GM21367 (cell line): ENCODE results near the gene TCF7L2.

Experiments used
- ATAC-seq: cut with Tn5 transposase; IDR thresholded peaks from one replicate; pipeline ENCODE4 v1.9.1; 2021; ENCODE audit not compliant: unreplicated experiment

The TCF7L2 gene

DNA sequence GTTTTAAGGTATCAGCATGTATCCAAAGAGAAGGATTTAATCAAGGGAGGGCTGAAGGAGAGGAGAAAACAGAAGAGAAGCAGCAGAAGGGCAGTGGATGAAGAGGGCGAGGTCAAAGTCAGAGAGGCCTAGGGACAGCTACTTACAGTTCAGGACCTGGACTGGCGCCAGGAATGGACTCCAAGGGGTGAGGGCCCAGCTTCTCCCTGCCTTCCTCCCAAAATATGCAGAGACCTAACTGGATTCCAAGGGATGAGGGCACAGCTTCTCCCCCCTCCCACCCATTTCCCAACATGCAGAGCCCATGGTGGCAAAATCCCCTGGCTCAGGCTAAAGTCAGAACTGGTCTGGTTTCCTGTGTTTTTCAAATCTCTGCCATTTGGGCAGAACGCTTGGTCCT is 3.4 kb upstream of the TCF7L2 start:
- ATAC-seq, result no peak

DNA sequence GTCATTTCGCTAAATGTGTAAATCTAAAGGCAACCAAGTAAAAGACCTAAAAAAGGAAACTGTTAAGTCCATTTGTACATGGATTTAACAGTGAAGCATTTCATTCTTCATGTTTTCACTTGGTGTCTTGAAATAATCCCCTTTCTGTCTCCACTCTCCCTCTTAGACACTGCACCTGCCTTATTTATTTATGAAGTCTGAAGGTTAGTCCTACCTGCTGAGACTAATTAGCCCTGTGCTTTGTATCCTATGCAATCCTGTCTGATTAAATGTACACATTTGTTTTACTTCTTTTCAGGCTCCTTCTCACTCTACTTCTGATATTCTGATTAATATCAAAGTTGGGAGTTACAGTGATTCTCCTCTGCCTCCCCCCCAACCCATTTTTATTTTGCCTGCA is 1.9 kb upstream of the TCF7L2 start:
- ATAC-seq, result no peak

DNA sequence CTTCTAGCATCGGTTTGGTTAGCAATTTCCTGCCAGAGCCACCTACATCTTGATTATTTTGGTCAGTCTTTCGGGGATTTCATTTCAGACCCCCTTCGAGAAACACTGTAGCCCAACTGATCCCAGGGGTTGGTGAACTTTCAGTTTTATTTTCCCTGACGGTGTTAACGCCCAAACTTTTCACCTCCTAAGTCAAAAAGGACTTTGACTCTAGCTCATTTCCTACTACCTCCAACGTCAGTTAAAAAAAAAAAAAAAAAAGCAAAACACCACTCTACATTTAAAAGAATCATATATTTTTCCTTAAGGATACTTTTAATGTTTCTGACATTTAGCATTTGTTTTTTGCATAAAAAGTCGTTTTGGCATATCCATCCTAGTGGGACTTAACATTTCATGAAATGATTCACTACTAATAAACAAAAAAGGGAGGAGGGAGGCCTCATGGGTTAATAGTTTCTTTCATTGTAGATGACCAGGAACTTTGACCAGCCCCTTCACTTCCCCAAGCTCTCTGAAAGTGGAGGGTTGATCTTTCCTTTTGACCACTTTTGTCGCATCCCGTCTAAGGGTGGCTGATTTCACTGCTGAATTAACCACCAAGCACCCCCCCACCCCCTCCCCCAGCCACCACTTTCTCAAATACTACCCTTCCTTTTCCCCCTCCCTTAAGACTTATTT is 764 bp upstream of the TCF7L2 start:
- ATAC-seq, result no peak

DNA sequence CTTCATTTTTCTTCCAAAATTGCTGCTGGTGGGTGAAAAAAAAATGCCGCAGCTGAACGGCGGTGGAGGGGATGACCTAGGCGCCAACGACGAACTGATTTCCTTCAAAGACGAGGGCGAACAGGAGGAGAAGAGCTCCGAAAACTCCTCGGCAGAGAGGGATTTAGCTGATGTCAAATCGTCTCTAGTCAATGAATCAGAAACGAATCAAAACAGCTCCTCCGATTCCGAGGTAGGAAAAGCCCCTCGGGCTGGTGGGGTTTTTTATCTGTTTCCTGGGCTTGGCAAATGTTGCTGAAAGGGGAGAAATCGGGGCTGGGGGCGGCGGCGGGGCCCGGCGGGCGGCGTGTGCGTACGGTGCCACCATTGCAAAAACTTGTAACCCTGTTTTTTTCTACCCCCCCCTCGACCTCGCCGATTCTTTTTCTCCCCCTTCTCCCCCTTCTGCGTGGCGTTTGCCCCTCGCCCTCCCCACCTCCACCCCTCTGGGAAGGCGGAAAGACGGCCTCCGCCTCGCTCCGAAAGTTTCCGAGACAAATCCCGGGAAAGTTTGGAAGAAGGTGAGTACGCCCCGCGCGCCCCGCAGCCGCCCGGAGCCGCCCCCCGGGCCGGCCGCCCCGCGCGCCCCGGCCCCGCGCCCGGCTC is 789 bp downstream of the TCF7L2 start:
- no peak for ATAC-seq

DNA sequence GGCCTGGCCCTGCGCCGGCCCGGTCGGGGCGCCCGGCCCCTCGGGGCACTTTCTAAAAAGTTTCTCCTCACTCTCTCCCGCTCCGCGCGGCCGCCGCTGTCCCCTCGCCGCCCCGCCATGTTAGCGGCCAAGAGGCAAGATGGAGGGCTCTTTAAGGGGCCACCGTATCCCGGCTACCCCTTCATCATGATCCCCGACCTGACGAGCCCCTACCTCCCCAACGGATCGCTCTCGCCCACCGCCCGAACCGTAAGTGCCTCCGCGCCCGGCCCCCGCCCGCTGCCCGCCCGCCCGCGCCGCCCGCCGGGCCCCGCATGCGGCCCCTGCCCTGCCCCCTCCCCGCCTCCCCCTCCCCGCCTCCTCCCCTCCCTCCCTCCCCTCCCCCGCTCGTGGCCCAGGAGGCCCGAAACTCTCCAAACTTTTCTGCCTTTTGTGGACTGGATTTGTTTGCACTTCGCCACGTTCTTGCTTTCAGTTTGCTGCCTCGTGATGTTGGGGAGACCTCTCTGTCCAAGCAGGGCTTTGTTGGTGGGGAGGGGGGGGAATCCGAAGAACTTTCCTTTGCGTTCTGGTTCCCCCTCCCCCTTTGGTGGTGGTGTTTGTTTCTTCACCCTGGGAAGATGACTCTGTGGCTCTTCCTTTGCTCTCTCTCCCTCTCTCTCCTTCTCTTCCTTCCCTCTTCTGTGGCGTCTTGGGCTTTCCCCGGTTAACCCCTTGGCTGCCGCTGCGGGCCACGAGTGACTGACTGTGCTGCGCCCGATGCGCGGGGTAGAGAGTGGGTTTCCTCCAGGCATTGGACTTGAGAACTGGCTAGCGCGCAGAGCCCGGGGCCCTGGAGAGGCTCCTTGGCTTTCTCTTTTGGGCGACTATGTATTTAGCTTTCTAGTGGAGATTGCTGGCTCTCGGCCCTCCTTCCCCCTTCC is 1.6 kb downstream of the TCF7L2 start:
- ATAC-seq, result no peak

DNA sequence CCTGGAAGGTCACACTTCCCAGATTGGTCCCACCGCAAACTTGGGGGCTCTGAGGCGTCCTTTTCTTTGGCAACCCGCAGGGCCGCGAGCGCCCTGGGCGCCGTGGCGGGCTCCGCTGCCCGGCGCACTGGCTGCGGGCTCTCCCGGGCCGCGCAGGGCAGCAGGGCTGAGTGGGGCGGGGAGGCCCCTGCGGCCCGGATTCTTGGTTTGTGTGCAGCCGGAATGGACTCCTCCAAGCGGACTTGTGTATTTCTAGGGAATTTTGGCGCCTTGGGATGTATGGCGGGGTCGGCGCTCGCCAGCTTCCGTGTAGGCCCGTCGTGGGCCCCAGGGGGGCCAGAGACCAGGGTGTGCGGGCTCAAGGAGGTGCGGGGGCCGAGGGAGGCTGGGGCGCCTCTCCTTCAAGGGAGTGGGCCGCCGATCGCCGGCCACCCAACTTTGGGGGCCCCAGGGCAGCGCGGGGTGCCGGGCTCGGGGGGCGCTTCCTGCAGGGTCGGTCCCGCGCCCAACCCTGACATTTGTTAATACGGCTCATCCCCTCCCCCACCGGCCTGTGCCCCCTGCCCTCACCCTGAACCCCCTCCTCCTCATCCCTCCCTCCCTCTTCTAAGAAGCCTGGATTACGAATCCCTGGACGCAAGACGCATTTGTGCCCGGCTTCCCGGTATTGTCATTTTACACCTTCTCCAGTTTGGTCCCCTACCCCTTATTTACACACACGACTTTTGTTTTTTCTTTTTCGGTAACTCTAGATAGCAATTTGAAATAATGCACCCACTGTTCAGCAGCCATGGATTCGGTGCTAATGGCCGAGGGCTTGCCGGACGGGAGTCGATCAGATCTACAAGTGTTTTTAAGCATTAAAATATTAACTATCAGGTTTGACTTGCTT is 2.5 kb downstream of the TCF7L2 start:
- no peak for ATAC-seq

DNA sequence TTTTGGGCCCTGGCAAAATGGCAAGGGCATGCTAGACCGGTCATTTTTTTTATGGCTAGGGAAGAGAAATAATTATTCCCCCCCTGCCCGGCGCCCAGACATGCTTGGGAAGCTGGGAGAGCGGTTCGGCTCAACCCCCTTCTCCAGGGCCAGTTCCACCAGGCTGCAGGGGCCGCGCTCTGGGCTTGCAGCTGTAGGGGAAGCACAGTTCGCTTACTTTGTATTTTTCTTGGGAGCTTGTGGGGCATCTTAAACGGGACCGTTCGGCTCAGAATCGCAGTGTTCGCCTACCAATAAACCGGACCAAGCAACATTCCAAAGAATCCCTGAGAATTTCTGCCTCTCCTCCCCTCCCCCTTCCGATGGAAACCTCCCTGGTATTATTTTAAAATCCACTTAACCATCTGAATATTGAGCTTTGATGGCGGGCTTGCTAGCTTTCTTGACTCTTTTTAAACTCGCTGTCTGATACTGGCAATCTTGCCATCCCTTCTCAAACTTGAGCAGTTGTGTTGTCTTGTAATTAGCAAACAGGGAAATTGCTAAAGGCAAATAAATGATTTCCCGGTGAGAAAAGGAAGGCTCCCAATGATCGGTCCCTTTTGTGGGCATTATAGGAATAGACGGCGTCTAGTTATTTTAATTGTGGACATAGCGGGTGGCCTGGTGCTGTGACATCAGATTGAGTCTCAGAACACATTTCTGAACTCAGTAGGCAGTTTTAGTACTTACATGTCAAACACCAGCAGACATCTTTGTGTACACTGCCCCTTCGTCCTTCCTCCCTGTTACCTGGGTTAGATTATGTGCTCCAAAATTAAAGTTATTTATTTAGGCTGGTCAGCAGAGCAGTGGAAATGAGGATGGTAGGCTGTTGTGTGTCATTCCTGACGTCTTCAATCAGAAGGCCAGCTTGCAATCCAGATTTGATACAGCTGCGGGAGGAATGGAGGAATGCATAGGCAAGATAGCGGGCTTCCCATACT is 3.4 kb downstream of the TCF7L2 start:
- ATAC-seq, result no peak

DNA sequence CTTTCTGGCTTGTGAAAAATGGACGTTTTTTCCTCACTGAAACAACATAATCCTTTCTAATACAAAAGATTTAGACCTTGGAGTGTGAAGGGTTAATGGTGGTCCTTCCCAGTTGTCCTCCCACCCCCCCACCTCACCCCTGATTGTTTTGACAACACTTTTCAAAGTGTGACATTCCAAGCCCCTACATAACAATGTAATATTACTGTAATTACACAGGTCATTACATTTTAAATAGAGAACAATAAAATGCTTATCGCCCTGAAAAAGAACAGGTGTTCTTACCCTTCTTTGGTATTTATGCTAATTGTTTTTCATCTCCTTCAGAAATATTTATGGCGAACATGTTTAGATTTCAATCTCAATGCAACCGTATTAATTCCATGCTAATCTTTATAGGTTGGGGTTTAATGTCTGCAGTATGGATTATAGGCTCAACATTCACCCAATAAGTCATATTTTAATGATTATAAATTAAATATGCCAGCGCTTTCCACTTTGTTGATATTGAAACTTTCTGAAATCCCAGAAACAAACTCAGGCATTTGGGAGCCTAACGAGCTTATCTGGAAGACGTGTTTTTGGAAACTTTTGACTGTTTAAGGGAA is 5.0 kb downstream of the TCF7L2 start:
- ATAC-seq, result no peak

DNA sequence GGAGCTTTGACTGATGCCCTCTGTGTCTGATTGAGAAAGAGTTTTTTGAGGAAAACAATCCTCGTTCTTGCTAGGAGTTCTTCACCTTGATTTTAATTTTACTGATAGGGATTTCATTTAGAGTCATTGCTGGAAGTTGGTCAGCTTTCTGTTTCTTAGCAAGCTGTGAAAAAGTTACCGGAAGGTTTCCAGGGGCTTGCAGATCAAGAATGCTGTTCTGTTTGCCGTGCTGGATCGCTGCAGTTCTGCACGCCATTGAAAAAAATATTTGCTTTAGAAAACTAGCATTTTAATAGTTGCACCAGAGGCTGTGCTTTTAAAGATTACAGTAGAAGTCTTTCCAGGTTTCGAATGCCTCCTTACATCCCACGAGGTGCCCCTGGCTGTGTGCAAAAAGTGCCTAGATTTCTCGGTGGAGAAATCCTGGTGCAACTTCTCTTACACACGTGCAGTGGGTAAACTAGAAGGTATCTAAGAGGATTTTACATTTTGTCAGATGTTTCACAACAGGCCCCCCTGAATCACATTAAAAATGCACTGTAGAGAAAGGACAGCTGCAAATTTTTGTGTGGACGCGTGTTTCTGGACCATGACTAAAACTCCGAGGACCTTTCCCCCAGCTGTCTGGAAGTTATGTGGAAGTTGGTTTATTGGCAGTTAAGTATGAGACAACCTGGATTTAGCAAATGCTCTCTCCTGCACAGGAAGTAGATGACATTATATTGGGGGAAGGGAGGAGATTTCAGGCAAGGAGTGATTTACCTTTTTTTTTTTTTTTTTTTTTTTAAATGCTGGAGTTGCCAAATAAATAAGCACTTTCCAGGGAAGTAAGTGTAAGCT is 5.8 kb downstream of the TCF7L2 start:
- no peak for ATAC-seq

DNA sequence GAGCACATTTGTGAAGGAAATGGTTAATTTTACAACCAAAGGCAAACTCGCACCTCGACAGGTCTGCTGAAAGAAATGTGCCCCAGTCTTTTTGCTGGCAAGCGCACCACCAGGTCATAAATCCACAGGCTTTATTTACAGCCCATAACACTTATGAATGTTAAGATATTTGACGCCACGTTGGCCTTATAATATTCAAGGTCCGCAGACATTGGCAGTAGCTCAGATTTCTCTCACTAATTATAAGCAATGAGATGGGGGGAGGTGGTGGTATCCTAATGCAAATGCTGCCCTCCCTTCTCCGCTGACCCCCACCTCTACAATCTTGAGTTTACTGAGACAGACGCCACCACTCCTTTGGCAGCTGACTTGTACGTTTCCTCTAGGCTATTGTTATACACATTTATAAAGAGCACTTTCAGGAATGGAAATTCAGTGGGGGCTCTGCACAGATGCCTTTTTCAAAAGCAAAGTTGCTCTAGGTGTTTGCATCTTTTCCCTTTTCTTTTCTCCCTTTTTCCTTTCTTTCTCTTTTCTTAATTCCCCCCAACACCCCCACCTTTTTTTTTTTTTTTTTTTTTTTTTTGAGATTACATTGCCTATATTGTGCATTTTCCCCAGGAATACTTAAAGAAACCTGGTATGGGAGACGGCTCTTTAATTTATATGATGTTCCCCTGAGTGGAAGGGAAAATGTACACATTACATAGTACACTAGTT is 6.7 kb downstream of the TCF7L2 start:
- ATAC-seq, result no peak

DNA sequence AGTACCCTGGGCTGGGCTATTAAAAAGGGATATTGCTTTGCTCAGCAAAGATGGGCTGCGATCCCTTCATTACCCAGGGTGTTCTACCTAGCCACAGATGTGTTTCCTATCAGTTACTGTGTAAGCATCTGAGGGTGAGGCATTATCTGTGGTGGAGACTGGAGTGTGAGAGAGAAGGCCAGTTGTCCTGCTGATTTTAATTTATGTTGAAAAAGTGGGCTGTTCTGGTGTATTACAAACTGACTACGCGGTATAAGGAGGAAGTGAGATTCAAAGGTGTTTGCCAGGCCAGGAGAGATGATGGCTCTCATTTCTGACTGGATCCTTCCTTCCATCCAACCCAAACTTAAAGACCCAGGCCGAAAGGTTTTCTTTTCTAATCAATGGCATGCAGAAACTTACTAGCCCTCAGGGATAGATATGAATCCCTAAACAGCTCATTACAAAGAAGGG is 7.6 kb downstream of the TCF7L2 start:
- no peak for ATAC-seq

DNA sequence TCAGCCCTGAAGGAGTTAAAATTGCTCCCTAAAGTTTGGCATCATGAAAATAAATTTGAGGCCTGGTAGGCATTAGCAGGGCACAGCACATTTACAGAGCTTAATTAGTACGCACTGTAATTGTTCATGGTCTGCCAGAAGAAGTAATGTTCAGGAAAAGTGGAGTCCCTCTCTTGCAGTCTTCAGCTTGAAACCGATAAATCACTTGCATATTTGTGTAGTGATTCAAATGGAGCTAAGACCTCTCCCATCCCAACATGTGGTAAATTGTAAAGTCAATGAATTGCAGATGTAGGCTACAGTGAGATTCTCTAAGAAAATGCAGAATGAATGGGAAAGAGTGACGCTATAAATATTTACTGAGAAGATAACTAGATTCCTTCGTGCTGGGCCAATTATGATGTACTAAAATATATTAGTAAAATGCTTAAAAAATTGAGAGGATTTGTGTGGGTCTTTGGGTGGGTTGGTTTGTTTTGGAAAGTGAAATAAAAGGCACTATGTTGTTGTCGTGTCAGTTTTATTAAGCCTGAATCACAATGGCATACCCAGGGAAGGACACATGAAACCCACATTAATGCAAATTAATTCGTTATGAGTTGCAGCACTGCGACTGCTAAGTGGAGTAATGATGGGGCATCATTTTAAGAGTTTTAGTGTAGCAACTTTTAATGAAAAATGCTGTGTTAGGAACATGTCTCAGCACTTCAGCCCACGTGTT is 8.4 kb downstream of the TCF7L2 start:
- ATAC-seq, result no peak

DNA sequence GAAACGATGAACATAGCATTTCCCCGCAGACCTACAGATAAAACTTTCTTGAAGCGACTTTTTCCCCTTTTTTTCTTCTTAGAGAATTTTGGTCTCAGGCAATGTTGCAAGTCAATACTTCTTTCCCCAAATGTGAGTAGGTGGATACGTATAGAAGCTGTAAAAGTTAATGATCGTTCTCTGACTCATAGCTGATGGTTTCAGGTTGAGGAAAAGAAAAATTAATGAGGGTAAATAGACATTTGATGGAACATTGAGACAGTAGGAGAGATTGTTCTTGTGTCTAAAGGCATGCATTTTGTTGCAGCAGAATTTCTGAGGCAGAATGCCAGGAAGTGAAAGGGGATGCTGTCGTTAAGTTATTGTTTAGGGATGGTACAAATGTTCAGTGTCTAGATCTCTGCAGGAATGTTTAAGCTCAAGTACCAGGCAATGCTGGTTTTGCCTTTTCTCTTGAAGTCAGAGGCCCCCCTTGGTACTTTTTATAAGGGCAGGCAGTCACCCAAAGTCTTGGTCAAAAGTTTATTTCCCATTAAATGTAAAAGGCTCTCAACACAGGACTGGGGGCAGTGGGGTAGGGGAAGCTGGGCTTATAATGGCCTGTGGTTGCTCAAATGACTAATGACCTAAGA is 9.3 kb downstream of the TCF7L2 start:
- no peak for ATAC-seq

DNA sequence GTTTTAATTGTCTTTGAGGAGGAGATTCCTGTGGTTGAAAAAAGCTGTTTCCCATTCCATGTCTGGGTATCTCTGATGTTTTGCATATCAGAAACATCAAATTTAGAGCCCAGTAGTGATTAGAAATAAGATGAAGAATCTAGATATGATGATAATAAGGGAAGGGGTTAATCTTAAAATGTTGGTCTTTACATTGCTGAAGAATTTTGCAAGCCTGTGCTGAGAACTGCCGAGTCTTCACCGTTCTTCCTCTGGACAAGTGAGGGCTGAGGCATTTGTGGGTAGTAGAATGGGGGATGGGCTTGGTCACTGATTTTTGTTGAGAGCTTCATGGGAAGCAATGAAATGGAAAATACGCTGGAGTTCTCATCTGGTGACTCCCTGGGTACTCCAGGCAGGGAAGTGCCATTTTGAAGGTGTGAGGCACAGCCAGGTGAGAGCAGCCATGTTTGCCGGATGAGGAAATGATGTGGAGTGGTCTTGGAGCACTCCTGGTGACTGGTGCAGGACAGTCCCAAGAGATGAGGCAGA is 10.2 kb downstream of the TCF7L2 start:
- ATAC-seq, result no peak

DNA sequence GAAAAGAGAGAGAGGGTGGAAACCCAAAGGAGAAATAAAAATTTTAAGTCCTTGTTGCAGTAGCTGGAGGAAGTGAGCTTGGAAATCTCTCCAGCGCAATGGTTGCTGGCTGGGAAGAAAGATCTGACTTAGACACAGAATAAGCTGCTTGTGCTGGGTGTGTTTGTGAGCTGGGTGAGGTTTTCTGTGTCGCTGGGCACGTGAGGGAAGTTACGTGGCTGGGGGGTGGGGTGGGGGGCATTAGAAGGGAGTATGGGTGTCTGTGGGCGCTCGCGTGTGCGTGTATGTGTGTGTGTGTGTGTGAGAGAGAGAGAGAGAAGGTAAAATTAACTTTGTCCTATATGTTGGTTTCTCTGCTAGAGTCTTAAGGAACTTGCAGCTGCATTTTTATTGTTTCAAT is 11.6 kb downstream of the TCF7L2 start:
- ATAC-seq, result no peak

DNA sequence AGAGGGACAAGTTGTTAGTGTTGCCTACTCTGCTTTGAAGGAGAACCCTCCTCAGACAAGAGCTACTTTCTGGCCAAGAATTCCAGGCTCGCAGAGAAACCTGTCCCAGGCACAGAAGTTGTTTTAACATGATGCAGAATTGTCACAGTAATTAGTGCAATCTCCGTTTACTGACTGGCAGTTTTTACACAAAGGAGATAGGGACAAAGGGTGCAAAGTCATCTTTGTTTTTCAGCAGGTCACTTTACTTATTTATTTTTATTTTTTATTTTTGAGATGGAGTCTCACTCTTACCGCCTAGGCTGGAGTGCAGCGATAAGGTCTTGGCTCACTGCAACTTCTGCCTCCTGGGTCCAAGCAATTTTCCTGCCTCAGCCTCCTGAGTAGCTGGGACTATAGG is 12.3 kb downstream of the TCF7L2 start:
- no peak for ATAC-seq
